ENCODE measurements around the gene IL9R. TPM values are rescaled to one million over a fixed set of nuclear protein-coding genes. Genes with fewer than 3 reads are reported as not detected.

The IL9R gene, protein sequence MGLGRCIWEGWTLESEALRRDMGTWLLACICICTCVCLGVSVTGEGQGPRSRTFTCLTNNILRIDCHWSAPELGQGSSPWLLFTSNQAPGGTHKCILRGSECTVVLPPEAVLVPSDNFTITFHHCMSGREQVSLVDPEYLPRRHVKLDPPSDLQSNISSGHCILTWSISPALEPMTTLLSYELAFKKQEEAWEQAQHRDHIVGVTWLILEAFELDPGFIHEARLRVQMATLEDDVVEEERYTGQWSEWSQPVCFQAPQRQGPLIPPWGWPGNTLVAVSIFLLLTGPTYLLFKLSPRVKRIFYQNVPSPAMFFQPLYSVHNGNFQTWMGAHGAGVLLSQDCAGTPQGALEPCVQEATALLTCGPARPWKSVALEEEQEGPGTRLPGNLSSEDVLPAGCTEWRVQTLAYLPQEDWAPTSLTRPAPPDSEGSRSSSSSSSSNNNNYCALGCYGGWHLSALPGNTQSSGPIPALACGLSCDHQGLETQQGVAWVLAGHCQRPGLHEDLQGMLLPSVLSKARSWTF
- total RNA-seq = under 1 TPM in 1 of 4 donors, not detected in 3; 0.42 TPM

DNA sequence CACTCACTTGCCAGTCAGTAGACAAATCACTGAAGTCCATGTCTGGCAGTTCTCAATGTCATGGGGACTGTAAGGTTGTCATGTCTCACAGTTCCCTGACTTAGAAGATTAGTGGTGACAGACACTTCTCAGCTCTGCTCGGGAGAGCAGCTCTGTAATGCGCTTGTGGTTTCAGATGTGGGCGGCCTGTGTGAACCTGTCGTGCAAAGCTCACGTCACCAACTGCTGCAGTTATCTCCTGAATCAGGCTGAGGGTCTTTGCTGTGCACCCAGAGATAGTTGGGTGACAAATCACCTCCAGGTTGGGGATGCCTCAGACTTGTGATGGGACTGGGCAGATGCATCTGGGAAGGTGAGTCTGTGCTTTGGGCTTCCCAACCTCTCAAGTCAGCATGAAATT is at the start of gene IL9R:
IL9R (plus strand) TSS at position 261 of the 400 bp plus-strand sequence; CDS start at position 325, 64 bp downstream.
- TF ChIP-seq EP300 (IDR thresholded peaks at IDR 0.05) (no peak), POLR2AphosphoS5 (IDR thresholded peaks at IDR 0.05) (no peak), POLR2A (IDR thresholded peaks at IDR 0.05; ENCODE audit: low read depth) (no peak)
- H3K27me3 ChIP-seq = no peaks in the 10 kb centered on the region
- no peaks in the 10 kb centered on the region for H3K4me1 ChIP-seq
- no peaks in the 10 kb centered on the region for H3K9me3 ChIP-seq
- intact Hi-C loops (cut with DNase I) = no loop called here
- no peak within 1 kb of the TSS for H3K4me3 ChIP-seq
- no peaks in the 10 kb centered on the region for H3K36me3 ChIP-seq
- 69% methylated on average over 4 of the region's 5 CpGs for WGBS
- no peak within 1 kb of the TSS for H3K27ac ChIP-seq (replicated peaks in 1 of 4)
- DNase-seq (ENCODE audit: extremely low spot score) = no peak

- Histone ChIP-seq H3K27me3 (no peaks in the 10 kb centered on the region), H3K4me3 (no peak overlapping the region), H3K4me1 (no peaks in the 10 kb centered on the region), H3K27ac (replicated peaks in 1 of 4) (no peak overlapping the region), H3K36me3 (no peaks in the 10 kb centered on the region), H3K9me3 (no peaks in the 10 kb centered on the region)
- DNase-seq (ENCODE audit: extremely low spot score) = no peak
- intact Hi-C loops (cut with DNase I) = no loop called here
- WGBS = 67% methylated on average over 2 of the region's 2 CpGs
- TF ChIP-seq CTCF (IDR thresholded peaks at IDR 0.05) (no peak), POLR2A (IDR thresholded peaks at IDR 0.05; ENCODE audit: low read depth) (no peak), EP300 (IDR thresholded peaks at IDR 0.05) (no peak)
Measured at GRCh38 chrX:155949098-155949497, 48.4 kb upstream of the IL9R start.

- H3K36me3 ChIP-seq = no peaks in the 10 kb centered on the region
- intact Hi-C loops (cut with DNase I) = no loop called here
- no peaks in the 10 kb centered on the region for H3K9me3 ChIP-seq
- no peaks in the 10 kb centered on the region for H3K4me1 ChIP-seq
- no peak overlapping the region for H3K27ac ChIP-seq (replicated peaks in 1 of 4)
- no peaks in the 10 kb centered on the region for H3K27me3 ChIP-seq
- no peak overlapping the region for H3K4me3 ChIP-seq
- TF ChIP-seq POLR2A (IDR thresholded peaks at IDR 0.05; ENCODE audit: low read depth) (no peak), EP300 (IDR thresholded peaks at IDR 0.05) (no peak), CTCF (IDR thresholded peaks at IDR 0.05) (no peak), POLR2AphosphoS5 (IDR thresholded peaks at IDR 0.05) (no peak)
- WGBS = 70% methylated on average over 3 of the region's 3 CpGs
- DNase-seq (ENCODE audit: extremely low spot score) = no peak
Measured at GRCh38 chrX:155951237-155951789, 46.2 kb upstream of the IL9R start.

DNA sequence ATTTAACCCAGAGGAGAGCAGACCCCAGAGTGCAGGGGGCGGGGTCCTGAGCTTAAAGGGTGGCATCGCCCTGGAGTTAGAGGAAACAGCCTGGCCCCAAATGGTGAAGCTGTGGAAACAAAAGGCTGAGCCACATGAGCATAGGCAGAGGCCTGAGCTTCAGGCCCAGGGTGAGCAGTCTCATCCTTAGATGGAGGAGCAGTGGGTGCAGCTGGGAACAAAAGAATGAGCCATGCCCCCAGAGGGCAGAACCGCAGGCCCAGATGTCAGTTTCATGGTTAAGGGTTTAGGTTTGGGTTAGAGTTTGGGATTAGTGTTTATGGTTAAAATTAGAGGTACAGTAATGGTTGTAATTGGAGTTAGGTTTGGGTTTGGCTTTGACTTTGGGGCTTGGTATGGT is 44.4 kb upstream of the IL9R start:
- no peak overlapping the region for H3K4me3 ChIP-seq
- no peaks in the 10 kb centered on the region for H3K9me3 ChIP-seq
- no peaks in the 10 kb centered on the region for H3K27me3 ChIP-seq
- H3K4me1 ChIP-seq = peaks cover 0 to 6% (median 2%) of the 10 kb centered on the region in 4 donors
- no peak for TF ChIP-seq EP300 (IDR thresholded peaks at IDR 0.05)
- no peak for TF ChIP-seq POLR2AphosphoS5 (IDR thresholded peaks at IDR 0.05)
- TF ChIP-seq POLR2A (IDR thresholded peaks at IDR 0.05; ENCODE audit: low read depth) = no peak
- no peak for TF ChIP-seq CTCF (IDR thresholded peaks at IDR 0.05)
- DNase-seq (ENCODE audit: extremely low spot score) = no peak
- H3K27ac ChIP-seq (replicated peaks in 1 of 4) = no peak overlapping the region
- 57% methylated on average over 3 of the region's 3 CpGs for WGBS
- H3K36me3 ChIP-seq = no peaks in the 10 kb centered on the region
- intact Hi-C loops (cut with DNase I) = no loop called here

DNA sequence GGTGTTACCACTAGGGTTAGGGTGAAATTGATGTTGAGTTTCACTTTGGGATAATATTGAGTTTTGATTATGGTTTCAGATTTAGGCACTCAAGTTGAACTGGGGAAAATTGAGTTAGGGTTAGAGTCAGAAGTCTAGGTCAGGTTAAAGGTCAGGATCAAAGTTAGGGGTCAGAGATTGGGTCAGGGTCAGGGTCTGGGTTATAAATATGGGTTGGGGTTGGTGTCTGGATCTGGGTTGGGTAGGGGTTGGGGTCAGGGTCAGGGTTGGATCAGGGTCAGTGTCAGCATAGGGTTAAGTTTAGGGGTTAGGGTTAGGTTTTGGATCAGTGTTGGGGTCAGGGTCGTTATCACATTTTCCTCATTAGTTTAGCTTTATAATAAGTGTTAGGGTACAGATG is 42.7 kb upstream of the IL9R start:
- intact Hi-C loops (cut with DNase I) = no loop called here
- Histone ChIP-seq H3K27me3 (no peaks in the 10 kb centered on the region), H3K27ac (replicated peaks in 1 of 4) (no peak overlapping the region), H3K4me1 (peaks cover 0 to 6% (median 2%) of the 10 kb centered on the region in 4 donors), H3K36me3 (no peaks in the 10 kb centered on the region), H3K4me3 (no peak overlapping the region), H3K9me3 (no peaks in the 10 kb centered on the region)
- no peak for TF ChIP-seq EP300 (IDR thresholded peaks at IDR 0.05)
- no peak for TF ChIP-seq CTCF (IDR thresholded peaks at IDR 0.05)
- TF ChIP-seq POLR2AphosphoS5 (IDR thresholded peaks at IDR 0.05) = no peak
- TF ChIP-seq POLR2A (IDR thresholded peaks at IDR 0.05; ENCODE audit: low read depth) = no peak
- DNase-seq (ENCODE audit: extremely low spot score) = no peak
- WGBS = 45% methylated on average over 1 of the region's 1 CpG
